ENCODE measurements around the gene MAP4K4.
A peak's percentile ranks its signal among the peaks of the same experiment; 100 is the strongest.

The MAP4K4 gene

DNA sequence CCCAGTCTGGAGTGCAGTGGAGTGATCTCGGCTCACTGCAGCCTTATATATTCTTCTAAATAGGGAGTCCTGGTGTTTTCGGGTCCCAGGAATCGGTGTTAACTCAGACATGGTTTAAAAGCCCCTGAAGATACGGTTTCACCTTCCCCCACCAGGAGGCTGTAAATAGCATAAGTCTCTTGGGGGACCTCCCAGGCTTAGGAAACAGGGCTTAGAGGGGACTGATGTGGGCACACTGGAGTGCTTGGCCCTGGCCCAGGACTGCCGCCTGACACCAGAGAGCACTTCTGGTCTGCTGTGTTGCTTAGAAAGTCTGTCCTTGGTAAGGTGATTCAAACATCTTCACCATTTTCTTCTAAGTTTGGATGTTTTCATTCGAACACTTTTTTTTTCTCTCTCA, 39.7 kb upstream of the MAP4K4 start:
- Histone ChIP-seq H3K9ac (ENCODE audit: low read depth, low read length) (no peak overlapping the region), H3K27ac (ENCODE audit: low read length) (no peak overlapping the region), H3K27me3 (ENCODE audit: insufficient read depth, low read length, poor library complexity) (no peaks in the 10 kb centered on the region), H3K4me1 (ENCODE audit: insufficient read depth, low read length) (no peaks in the 10 kb centered on the region), H3K79me2 (ENCODE audit: insufficient read depth, low read length) (no peaks in the 10 kb centered on the region), H3K36me3 (ENCODE audit: insufficient read depth, low read length) (no peaks in the 10 kb centered on the region), H4K20me1 (ENCODE audit: insufficient read depth, low read length) (no peaks in the 10 kb centered on the region), H3K9me3 (ENCODE audit: insufficient read depth, low read length, severe bottlenecking) (no peaks in the 10 kb centered on the region), H2AFZ (ENCODE audit: low read depth, low read length) (no peak overlapping the region), H3K4me3 (ENCODE audit: low read depth in 1 of 2, low read length in 2 of 2) (no peak overlapping the region), H3K4me2 (ENCODE audit: insufficient read depth, low read length) (no peak overlapping the region)
- peak; percentile 15 for DNase-seq
- ATAC-seq (ENCODE audit: insufficient read depth, low read depth): peak; percentile 45; the same call in 1 of the 3 replicates
- TF ChIP-seq CTCF (IDR thresholded peaks at IDR 0.05; ENCODE audit: borderline replicate concordance, extremely low read depth, low read length, poor library complexity, severe bottlenecking) (no peak), EZH2 (IDR thresholded peaks at IDR 0.05; ENCODE audit: borderline replicate concordance, low read depth, low read length, severe bottlenecking) (no peak)

- no peaks in the 10 kb centered on the region for H3K9me3 ChIP-seq (ENCODE audit: insufficient read depth, low read length, severe bottlenecking)
- ATAC-seq (ENCODE audit: insufficient read depth, low read depth): no peak
- H3K36me3 ChIP-seq (ENCODE audit: insufficient read depth, low read length): no peaks in the 10 kb centered on the region
- H3K4me2 ChIP-seq (ENCODE audit: insufficient read depth, low read length): no peak overlapping the region
- no peaks in the 10 kb centered on the region for H3K27me3 ChIP-seq (ENCODE audit: insufficient read depth, low read length, poor library complexity)
- DNase-seq: no peak
- TF ChIP-seq EZH2 (IDR thresholded peaks at IDR 0.05; ENCODE audit: borderline replicate concordance, low read depth, low read length, severe bottlenecking) (no peak), CTCF (IDR thresholded peaks at IDR 0.05; ENCODE audit: borderline replicate concordance, extremely low read depth, low read length, poor library complexity, severe bottlenecking) (no peak)
- H2AFZ ChIP-seq (ENCODE audit: low read depth, low read length): no peak overlapping the region
- H3K9ac ChIP-seq (ENCODE audit: low read depth, low read length): no peak overlapping the region
- no peaks in the 10 kb centered on the region for H4K20me1 ChIP-seq (ENCODE audit: insufficient read depth, low read length)
- no peaks in the 10 kb centered on the region for H3K79me2 ChIP-seq (ENCODE audit: insufficient read depth, low read length)
- no peak overlapping the region for H3K4me3 ChIP-seq (ENCODE audit: low read depth in 1 of 2, low read length in 2 of 2)
- H3K4me1 ChIP-seq (ENCODE audit: insufficient read depth, low read length): no peaks in the 10 kb centered on the region
- H3K27ac ChIP-seq (ENCODE audit: low read length): no peak overlapping the region
Measured at GRCh38 chr2:101658387-101658786, 39.1 kb upstream of the MAP4K4 start.

- H3K9me3 ChIP-seq (ENCODE audit: insufficient read depth, low read length, severe bottlenecking): no peaks in the 10 kb centered on the region
- no peaks in the 10 kb centered on the region for H3K79me2 ChIP-seq (ENCODE audit: insufficient read depth, low read length)
- H3K4me2 ChIP-seq (ENCODE audit: insufficient read depth, low read length): no peak overlapping the region
- H4K20me1 ChIP-seq (ENCODE audit: insufficient read depth, low read length): no peaks in the 10 kb centered on the region
- no peak overlapping the region for H3K27ac ChIP-seq (ENCODE audit: low read length)
- DNase-seq: no peak
- no peak for ATAC-seq (ENCODE audit: insufficient read depth, low read depth)
- no peak overlapping the region for H2AFZ ChIP-seq (ENCODE audit: low read depth, low read length)
- no peaks in the 10 kb centered on the region for H3K4me1 ChIP-seq (ENCODE audit: insufficient read depth, low read length)
- H3K36me3 ChIP-seq (ENCODE audit: insufficient read depth, low read length): no peaks in the 10 kb centered on the region
- H3K4me3 ChIP-seq (ENCODE audit: low read depth in 1 of 2, low read length in 2 of 2): no peak overlapping the region
- H3K27me3 ChIP-seq (ENCODE audit: insufficient read depth, low read length, poor library complexity): no peaks in the 10 kb centered on the region
- no peak for TF ChIP-seq CTCF (IDR thresholded peaks at IDR 0.05; ENCODE audit: borderline replicate concordance, extremely low read depth, low read length, poor library complexity, severe bottlenecking)
- no peak for TF ChIP-seq EZH2 (IDR thresholded peaks at IDR 0.05; ENCODE audit: borderline replicate concordance, low read depth, low read length, severe bottlenecking)
- no peak overlapping the region for H3K9ac ChIP-seq (ENCODE audit: low read depth, low read length)
Measured at GRCh38 chr2:101665312-101665711, 32.2 kb upstream of the MAP4K4 start.

- no peaks in the 10 kb centered on the region for H3K4me1 ChIP-seq (ENCODE audit: insufficient read depth, low read length)
- H3K4me2 ChIP-seq (ENCODE audit: insufficient read depth, low read length): no peak overlapping the region
- H3K4me3 ChIP-seq (ENCODE audit: low read depth in 1 of 2, low read length in 2 of 2): no peak overlapping the region
- peaks cover 11% of the 10 kb centered on the region for H3K9me3 ChIP-seq (ENCODE audit: insufficient read depth, low read length, severe bottlenecking)
- ATAC-seq (ENCODE audit: insufficient read depth, low read depth) (no peak), DNase-seq (no peak)
- no peak overlapping the region for H3K9ac ChIP-seq (ENCODE audit: low read depth, low read length)
- H3K27me3 ChIP-seq (ENCODE audit: insufficient read depth, low read length, poor library complexity): no peaks in the 10 kb centered on the region
- H3K27ac ChIP-seq (ENCODE audit: low read length): no peak overlapping the region
- H4K20me1 ChIP-seq (ENCODE audit: insufficient read depth, low read length): no peaks in the 10 kb centered on the region
- no peaks in the 10 kb centered on the region for H3K36me3 ChIP-seq (ENCODE audit: insufficient read depth, low read length)
- H2AFZ ChIP-seq (ENCODE audit: low read depth, low read length): no peak overlapping the region
- no peaks in the 10 kb centered on the region for H3K79me2 ChIP-seq (ENCODE audit: insufficient read depth, low read length)
- TF ChIP-seq CTCF (IDR thresholded peaks at IDR 0.05; ENCODE audit: borderline replicate concordance, extremely low read depth, low read length, poor library complexity, severe bottlenecking): no peak
- TF ChIP-seq EZH2 (IDR thresholded peaks at IDR 0.05; ENCODE audit: borderline replicate concordance, low read depth, low read length, severe bottlenecking): no peak
Measured at GRCh38 chr2:101667823-101668222, 29.7 kb upstream of the MAP4K4 start.

All from DND-41 (cell line).